ENCODE results near the gene CALM1. TPM values are rescaled to one million over a fixed set of nuclear protein-coding genes. Genes with fewer than 3 reads are reported as not detected.

Gene CALM1
- total RNA-seq, 1 donor from 2014 or later = 347 TPM

- H3K4me3 Mint-ChIP-seq = no peak overlapping the region
- no peak overlapping the region for H3K27ac Mint-ChIP-seq
Observed at GRCh38 chr14:90379106-90379505, 17.7 kb upstream of the CALM1 start.

DNA sequence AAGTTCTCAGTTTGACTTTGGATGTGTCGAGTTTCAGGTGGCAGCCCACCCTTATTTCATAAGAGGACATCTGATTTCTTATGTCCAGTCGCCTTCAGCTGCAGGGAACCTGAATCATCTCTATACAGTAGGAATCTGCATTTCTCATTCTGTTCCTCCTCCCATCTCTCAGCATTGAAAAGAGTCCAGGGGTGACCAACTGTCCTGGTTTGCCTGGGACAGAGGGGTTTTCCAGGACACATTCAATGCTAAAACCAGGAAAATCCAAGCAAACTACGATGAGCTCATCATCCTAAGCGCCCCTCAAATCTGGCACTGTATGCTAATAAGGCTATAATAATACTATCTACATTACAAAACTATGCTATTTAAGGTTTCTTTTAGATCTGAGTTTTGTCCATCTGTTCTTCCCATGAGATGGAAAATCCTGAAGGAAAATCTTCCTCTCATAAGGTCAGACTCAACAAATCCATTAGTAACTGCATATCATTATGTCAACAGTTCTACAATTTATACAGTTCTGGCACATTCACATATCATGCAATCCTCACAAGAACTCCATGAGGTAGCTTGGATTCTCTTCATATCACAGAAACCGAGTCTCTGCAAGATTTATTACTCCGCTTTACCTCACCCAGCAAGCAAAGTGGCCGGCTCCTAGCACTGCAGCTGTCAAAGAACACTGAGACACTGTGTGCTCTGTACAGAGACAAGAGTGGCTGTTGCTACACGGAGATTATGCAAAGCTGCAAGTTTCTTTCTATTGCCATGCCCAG, 15.6 kb upstream of the CALM1 start:
- no peak for DNase-seq (ENCODE audit: extremely low spot score, unreplicated experiment)
- Mint-ChIP-seq H3K27me3 (no peaks in the 10 kb centered on the region), H3K9me3 (no peaks in the 10 kb centered on the region), H3K4me3 (peak overlapping the region; percentile 50), H3K36me3 (no peaks in the 10 kb centered on the region), H3K27ac (no peak overlapping the region), H3K4me1 (ENCODE audit: unreplicated experiment) (peaks cover 9% of the 10 kb centered on the region)
- TF ChIP-seq, protein P1, sequence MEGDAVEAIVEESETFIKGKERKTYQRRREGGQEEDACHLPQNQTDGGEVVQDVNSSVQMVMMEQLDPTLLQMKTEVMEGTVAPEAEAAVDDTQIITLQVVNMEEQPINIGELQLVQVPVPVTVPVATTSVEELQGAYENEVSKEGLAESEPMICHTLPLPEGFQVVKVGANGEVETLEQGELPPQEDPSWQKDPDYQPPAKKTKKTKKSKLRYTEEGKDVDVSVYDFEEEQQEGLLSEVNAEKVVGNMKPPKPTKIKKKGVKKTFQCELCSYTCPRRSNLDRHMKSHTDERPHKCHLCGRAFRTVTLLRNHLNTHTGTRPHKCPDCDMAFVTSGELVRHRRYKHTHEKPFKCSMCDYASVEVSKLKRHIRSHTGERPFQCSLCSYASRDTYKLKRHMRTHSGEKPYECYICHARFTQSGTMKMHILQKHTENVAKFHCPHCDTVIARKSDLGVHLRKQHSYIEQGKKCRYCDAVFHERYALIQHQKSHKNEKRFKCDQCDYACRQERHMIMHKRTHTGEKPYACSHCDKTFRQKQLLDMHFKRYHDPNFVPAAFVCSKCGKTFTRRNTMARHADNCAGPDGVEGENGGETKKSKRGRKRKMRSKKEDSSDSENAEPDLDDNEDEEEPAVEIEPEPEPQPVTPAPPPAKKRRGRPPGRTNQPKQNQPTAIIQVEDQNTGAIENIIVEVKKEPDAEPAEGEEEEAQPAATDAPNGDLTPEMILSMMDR (conservative IDR thresholded peaks at IDR 0.05) = no peak

More at GRCh38 chr14:90379106-90379505, 17.7 kb upstream of the CALM1 start:
- Mint-ChIP-seq H3K36me3 (no peaks in the 10 kb centered on the region), H3K9me3 (no peaks in the 10 kb centered on the region), H3K27me3 (no peaks in the 10 kb centered on the region), H3K4me1 (ENCODE audit: unreplicated experiment) (peaks cover 2% of the 10 kb centered on the region)
- TF ChIP-seq, protein P1 (conservative IDR thresholded peaks at IDR 0.05) = no peak
- DNase-seq (ENCODE audit: extremely low spot score, unreplicated experiment) = no peak

- Mint-ChIP-seq H3K27me3 (no peaks in the 10 kb centered on the region), H3K9me3 (no peaks in the 10 kb centered on the region), H3K27ac (no peak overlapping the region), H3K36me3 (no peaks in the 10 kb centered on the region), H3K4me1 (ENCODE audit: unreplicated experiment) (peaks cover 9% of the 10 kb centered on the region), H3K4me3 (no peak overlapping the region)
- DNase-seq (ENCODE audit: extremely low spot score, unreplicated experiment) = no peak
- TF ChIP-seq, protein P1 (conservative IDR thresholded peaks at IDR 0.05) = no peak
Observed at GRCh38 chr14:90381999-90382451, 14.8 kb upstream of the CALM1 start.

- Mint-ChIP-seq H3K27ac (no peak overlapping the region), H3K4me3 (no peak overlapping the region), H3K9me3 (no peaks in the 10 kb centered on the region), H3K4me1 (ENCODE audit: unreplicated experiment) (peaks cover 9% of the 10 kb centered on the region), H3K27me3 (no peaks in the 10 kb centered on the region), H3K36me3 (no peaks in the 10 kb centered on the region)
- peak; percentile 78 for DNase-seq (ENCODE audit: extremely low spot score, unreplicated experiment)
- TF ChIP-seq, protein P1 (conservative IDR thresholded peaks at IDR 0.05) = no peak
Observed at GRCh38 chr14:90382491-90383125, 14.2 kb upstream of the CALM1 start.

- DNase-seq (ENCODE audit: extremely low spot score, unreplicated experiment) = peak; percentile 99
- Mint-ChIP-seq H3K36me3 (no peaks in the 10 kb centered on the region), H3K27me3 (no peaks in the 10 kb centered on the region), H3K27ac (no peak overlapping the region), H3K4me1 (ENCODE audit: unreplicated experiment) (peaks cover 9% of the 10 kb centered on the region), H3K9me3 (no peaks in the 10 kb centered on the region), H3K4me3 (no peak overlapping the region)
- TF ChIP-seq, protein P1 (conservative IDR thresholded peaks at IDR 0.05) = peak; percentile 32
Observed at GRCh38 chr14:90383126-90383730, 13.6 kb upstream of the CALM1 start.
